Prostate gland (tissue), 2 donors: ENCODE data around the gene PPP1R13B. TPM values are rescaled to one million over a fixed set of nuclear protein-coding genes. Genes with fewer than 3 reads are reported as not detected.
A peak's percentile ranks its signal among the peaks of the same experiment; 100 is the strongest.

ENCODE experiments used
- DNase-seq: peaks from one replicate; pipeline ENCODE4 v3.0.0-alpha.2; 2019; ENCODE audit warnings: low spot score
- H3K27ac ChIP-seq, 2 donors: fragments of 200-600 bp; sonication (generic); 2 replicates each; pipeline ENCODE4 v1.5.1; 2017 to 2019
- H3K27me3 ChIP-seq: fragments of 200-600 bp; sonication (generic); replicated peaks from 2 replicates; pipeline ENCODE4 v1.5.1; 2019; ENCODE audit not compliant: insufficient read depth
- H3K36me3 ChIP-seq, 2 donors: fragments of 200-600 bp; sonication (generic); 1 replicate in 1 of 2; 2 replicates in 1 of 2; pipeline versions ENCODE4 v1.5.1 to v1.8.1; 2017 to 2019
- H3K4me1 ChIP-seq: fragments of 200-600 bp; sonication (generic); replicated peaks from 2 replicates; pipeline ENCODE4 v1.5.1; 2019
- H3K4me3 ChIP-seq, 2 donors: fragments of 200-600 bp; sonication (generic); 2 replicates each; pipeline ENCODE4 v1.5.1; 2017 to 2019
- H3K9me3 ChIP-seq: fragments of 200-600 bp; sonication (generic); 2 replicates; pipeline ENCODE4 v1.5.1; 2017
- POLR2A ChIP-seq: fragments of 450-650 bp; IDR thresholded peaks from one replicate; pipeline ENCODE4 v1.6.1; 2016; ENCODE audit warnings: antibody characterized with exemption, mild to moderate bottlenecking
- POLR2AphosphoS5 ChIP-seq: sonication (generic); formaldehyde crosslinking; IDR thresholded peaks from one replicate; pipeline ENCODE4 v1.6.1; 2017; ENCODE audit warnings: antibody characterized with exemption
- WGBS: methylation state at CpG from one replicate; pipeline ENCODE4 v1.1.5; 2018; 5-methylcytosine and 5-hydroxymethylcytosine counted together
- intact Hi-C: fragments of 100-400 bp; cut with DNase I; formaldehyde crosslinking; loops from one replicate; pipeline ENCODE4 v1.14.2; 2022
- total RNA-seq, 2 donors: library from RNA; depleted of rRNA; stranded (reverse); fragments of >200 nt; gene quantifications; one replicate each; pipeline ENCODE4 v1.1.0, GENCODE V29; 2016
- TF ChIP-seq, protein P1 (sequence below), 4 experiments: fragments of 200-600 bp in 2 of 4; fragments of 450-650 bp in 2 of 4; sonication (generic) in 2 of 4; IDR thresholded peaks; 1 replicate in 3 of 4; 2 replicates in 1 of 4; pipeline ENCODE4 v1.5.1; 2016 to 2019; ENCODE audit warnings: antibody characterized with exemption in 4 of 4, mild to moderate bottlenecking in 2 of 4, moderate library complexity in 2 of 4

Gene PPP1R13B
- total RNA-seq, 2 donors from 2014 or later, result 48.2 to 64.6 TPM

- H3K27ac ChIP-seq, result peak overlapping the region; percentile 60 to 88
Measured at GRCh38 chr14:103707329-103708263, 139.8 kb downstream of the PPP1R13B start.

DNA sequence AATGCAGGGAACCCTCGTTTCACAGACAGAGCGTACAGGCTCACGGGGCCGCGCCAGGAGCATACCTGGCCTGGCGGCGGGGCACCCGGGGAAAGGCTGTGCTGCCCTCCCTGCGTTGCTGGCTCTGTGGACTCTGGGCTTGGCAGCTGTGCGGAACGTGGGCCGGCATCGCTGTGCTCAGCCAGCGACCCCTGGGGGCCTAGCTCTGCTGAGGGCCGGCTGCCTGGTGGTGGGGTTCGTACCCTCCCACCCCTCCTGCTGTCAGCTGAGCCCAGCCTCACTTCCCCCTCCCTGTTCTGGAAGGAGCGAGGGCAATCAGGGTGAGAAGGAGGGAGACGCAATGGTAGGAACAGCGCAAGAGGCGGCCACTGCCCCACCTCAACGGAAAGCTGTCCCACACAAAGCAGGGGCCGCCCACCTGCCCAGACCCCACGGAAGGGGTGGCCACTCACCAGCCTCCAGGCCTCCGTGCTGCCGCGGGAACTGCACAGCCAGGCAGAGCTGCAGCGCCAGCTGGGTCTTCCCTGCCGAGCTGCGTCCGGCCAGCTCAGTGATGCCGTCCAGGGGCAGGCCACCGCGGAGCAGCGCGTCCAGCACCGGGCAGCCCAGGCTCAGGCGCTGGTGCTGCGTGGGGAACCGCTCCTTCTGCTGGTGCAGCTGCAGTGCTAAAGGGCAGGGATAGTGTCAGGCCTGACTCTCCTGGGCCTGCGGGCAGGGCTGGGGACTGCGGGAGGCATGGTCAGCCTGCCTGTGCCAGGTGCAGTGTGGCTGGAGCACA is 140.6 kb downstream of the PPP1R13B start:
- 78% methylated on average over 39 of the region's 41 CpGs for WGBS
- peak overlapping the region; percentile 75 to 88 for H3K27ac ChIP-seq

More at GRCh38 chr14:103707329-103708263, 139.8 kb downstream of the PPP1R13B start:
- H3K4me1 ChIP-seq, result peaks cover 61% of the 10 kb centered on the region
- no peaks in the 10 kb centered on the region for H3K36me3 ChIP-seq
- no peaks in the 10 kb centered on the region for H3K9me3 ChIP-seq
- no peak overlapping the region for H3K4me3 ChIP-seq
- intact Hi-C loops, result no loop called here
- WGBS, result 67% methylated on average over 21 of the region's 29 CpGs
- no peaks in the 10 kb centered on the region for H3K27me3 ChIP-seq
- TF ChIP-seq, protein P1, sequence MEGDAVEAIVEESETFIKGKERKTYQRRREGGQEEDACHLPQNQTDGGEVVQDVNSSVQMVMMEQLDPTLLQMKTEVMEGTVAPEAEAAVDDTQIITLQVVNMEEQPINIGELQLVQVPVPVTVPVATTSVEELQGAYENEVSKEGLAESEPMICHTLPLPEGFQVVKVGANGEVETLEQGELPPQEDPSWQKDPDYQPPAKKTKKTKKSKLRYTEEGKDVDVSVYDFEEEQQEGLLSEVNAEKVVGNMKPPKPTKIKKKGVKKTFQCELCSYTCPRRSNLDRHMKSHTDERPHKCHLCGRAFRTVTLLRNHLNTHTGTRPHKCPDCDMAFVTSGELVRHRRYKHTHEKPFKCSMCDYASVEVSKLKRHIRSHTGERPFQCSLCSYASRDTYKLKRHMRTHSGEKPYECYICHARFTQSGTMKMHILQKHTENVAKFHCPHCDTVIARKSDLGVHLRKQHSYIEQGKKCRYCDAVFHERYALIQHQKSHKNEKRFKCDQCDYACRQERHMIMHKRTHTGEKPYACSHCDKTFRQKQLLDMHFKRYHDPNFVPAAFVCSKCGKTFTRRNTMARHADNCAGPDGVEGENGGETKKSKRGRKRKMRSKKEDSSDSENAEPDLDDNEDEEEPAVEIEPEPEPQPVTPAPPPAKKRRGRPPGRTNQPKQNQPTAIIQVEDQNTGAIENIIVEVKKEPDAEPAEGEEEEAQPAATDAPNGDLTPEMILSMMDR (IDR thresholded peaks at IDR 0.05), result no peak
- TF ChIP-seq POLR2A, result no peak
- TF ChIP-seq POLR2AphosphoS5, result no peak
- no peak for DNase-seq

GRCh38 chr14:103705504-103706284 is 141.7 kb downstream of the PPP1R13B start:
- H3K27ac ChIP-seq, result peak overlapping the region; percentile 75 to 88
- H3K36me3 ChIP-seq, result no peaks in the 10 kb centered on the region
- H3K4me3 ChIP-seq, result no peak overlapping the region
- intact Hi-C loops, result no loop called here
- WGBS, result 45% methylated on average over 28 of the region's 28 CpGs
- H3K4me1 ChIP-seq, result peaks cover 43% of the 10 kb centered on the region
- TF ChIP-seq, protein P1 (IDR thresholded peaks at IDR 0.05), result no peak
- TF ChIP-seq POLR2AphosphoS5 (peak; percentile 0), POLR2A (no peak)
- no peak for DNase-seq
- H3K27me3 ChIP-seq, result no peaks in the 10 kb centered on the region
- H3K9me3 ChIP-seq, result no peaks in the 10 kb centered on the region

More for the DNA sequence above, 140.6 kb downstream of the PPP1R13B start:
- Histone ChIP-seq H3K4me1 (peaks cover 53% of the 10 kb centered on the region), H3K9me3 (no peaks in the 10 kb centered on the region), H3K4me3 (no peak overlapping the region), H3K27me3 (no peaks in the 10 kb centered on the region), H3K36me3 (no peaks in the 10 kb centered on the region)
- no peak for DNase-seq
- intact Hi-C loops, result no loop called here
- TF ChIP-seq, protein P1 (IDR thresholded peaks at IDR 0.05), result no peak
- TF ChIP-seq POLR2A (no peak), POLR2AphosphoS5 (no peak)

- Histone ChIP-seq H3K4me1 (peaks cover 42% of the 10 kb centered on the region), H3K27me3 (no peaks in the 10 kb centered on the region), H3K4me3 (no peak overlapping the region), H3K9me3 (no peaks in the 10 kb centered on the region), H3K36me3 (no peaks in the 10 kb centered on the region), H3K27ac (peak overlapping the region; percentile 75 to 88)
- intact Hi-C loops, result no loop called here
- DNase-seq, result peak; percentile 93
- WGBS, result 31% methylated on average over 15 of the region's 15 CpGs
- TF ChIP-seq POLR2A (peak; percentile 46), POLR2AphosphoS5 (peak; percentile 94)
- TF ChIP-seq, protein P1 (IDR thresholded peaks at IDR 0.05), result no peak
Measured at GRCh38 chr14:103705118-103705503, 142.3 kb downstream of the PPP1R13B start.
